HG03575 (cell line): ENCODE data around the gene SPINK1.
"Not testable (repeated sequence)": the region's sequence is repeated elsewhere in the genome, so short reads cannot be mapped to it uniquely, and the experiment has no call there.

ENCODE experiments used
- ATAC-seq: cut with Tn5 transposase; IDR thresholded peaks from one replicate; pipeline ENCODE4 v1.9.1; 2021; ENCODE audit not compliant: unreplicated experiment, insufficient number of reproducible peaks, low FRiP score; ENCODE audit errors: extremely low read depth

The SPINK1 gene

DNA sequence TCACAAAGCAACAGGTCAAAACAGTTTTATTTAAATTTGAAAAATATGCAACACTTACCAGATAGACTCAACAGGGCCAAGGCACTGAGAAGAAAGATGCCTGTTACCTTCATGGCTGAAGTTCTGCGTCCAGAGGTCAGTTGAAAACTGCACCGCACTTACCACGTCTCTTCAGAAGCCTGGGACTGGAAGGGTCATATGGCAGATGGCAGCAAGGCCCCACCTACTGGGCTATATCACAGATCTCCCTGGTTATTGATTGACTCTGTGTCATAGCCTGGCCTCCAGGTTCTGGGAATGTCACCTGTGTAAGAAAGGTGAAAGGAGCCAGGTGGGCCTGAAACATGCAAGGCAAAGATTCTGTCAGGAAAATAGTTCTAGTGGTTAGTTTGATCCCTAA, at the start of gene SPINK1:
Gene SPINK1 (minus strand): TSS at position 207 of the 400 bp plus-strand sequence. CDS start 94 bp downstream, at position 113.
- no peak for ATAC-seq

GRCh38 chr5:147880487-147880886, 49.0 kb upstream of the SPINK1 start:
- no peak for ATAC-seq

DNA sequence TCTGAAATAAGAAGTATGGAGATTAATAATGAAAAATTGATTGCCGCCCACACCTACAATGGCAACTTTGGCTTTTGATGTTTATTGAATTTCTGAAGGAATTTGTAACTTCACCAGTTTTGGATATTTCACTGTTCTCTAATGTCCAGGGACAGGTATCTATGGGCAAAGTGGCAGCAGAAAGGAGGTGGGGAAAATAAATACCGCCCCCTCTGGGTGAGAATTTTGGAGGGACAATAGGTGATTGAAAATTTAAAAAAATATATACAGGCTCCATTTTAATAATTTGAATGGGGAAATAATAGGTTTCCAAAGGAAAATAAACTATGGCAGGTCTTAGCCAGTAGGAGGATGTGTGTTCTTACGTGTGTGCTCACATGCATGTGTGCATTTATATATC, 48.3 kb upstream of the SPINK1 start:
- no peak for ATAC-seq

DNA sequence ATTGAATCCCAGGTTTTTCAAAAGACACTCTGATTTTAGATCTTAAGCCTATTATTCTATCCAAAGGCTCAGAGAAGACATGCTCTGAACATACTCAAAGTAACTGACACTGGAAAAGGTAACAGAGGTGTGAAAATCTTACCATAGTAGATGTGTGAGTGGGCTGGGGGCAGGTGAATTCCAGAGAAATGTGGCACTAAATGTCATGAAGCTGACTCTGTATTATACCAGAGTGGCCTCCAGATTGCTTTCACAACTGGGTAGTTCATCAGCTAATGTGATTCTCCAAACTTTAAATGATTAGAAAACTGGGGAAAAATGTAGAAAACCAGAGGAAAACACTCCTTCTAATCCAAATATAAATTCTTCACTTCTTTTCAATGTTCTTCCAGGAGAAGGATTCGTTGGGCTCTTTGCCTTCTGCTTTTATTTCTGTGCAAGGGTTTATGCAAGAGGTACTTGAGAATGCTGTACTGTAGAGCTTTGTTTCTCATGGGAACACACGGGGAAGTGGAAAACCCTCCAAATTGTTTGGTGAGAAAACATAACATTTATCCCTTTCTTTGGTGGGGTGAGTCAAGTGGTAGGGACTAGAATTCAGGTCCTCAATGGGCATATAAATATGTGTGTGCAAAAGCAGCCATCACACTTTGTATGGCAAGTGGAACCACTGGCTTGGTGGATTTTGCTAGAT, 46.7 kb upstream of the SPINK1 start, which contains the start of gene SCGB3A2:
Gene SCGB3A2 (plus strand): TSS at position 646 of the 694 bp plus-strand sequence. CDS start 93 bp downstream, outside the sequence.
- no peak for ATAC-seq

GRCh38 chr5:147876626-147877025, 45.2 kb upstream of the SPINK1 start:
- ATAC-seq: no peak

GRCh38 chr5:147876141-147876540, 44.7 kb upstream of the SPINK1 start:
- ATAC-seq: no peak

DNA sequence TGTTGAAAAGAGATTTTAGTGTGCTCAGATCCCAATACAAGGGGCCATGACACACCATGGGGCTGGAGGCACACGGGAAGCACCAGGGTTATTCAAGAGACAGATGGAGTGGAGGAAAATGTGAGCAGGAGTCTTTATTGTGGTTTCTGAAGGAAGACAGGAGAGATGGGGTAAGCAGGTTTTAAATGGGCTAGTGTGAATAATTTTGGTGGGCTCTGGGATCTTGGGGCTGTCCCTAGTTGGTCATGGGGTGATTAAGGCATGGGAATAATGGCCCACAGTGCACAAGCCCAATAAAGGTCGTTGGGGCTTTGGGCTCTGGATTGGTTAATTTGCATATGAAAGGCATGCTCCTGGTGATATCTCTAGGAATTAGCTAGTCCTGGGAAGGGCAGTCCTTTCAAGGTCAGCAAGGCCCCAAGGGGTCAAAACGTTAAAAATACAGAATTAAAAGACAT, 43.5 kb upstream of the SPINK1 start:
- ATAC-seq: no peak

DNA sequence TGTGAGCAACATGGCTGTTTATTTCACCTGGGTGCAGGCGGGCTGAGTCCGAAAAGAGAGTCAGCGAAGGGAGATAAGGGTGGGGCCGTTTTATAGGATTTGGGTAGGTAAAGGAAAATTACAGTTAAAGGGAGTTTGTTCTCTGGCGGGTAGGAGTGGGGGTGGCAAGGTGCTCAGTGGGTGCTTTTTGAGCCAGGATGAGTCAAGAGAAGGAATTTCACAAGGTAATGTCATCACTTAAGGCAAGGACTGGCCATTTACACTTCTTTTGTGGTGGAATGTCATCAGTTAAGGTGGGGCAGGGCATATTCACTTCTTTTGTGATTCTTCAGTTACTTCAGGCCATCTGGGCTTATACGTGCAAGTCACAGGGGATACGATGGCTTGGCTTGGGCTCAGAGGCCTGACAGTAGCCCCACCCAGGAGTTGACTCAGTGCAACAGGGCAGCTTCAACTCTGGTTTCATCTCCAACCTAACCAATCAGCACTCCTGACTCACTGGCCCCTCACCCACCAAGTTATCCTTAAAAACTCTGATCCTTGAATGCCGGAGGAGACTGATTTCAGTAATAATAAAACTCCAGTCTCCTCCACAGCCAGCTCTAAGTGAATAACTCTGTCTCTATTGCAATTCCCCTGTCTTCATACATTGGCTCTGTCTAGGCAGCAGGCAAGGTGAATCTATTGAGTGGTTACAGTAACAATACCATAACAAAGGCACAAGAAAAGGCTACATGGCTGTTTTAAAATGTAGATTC, 42.8 kb upstream of the SPINK1 start:
- not testable (repeated sequence) for ATAC-seq

GRCh38 chr5:147872744-147873435, 41.4 kb upstream of the SPINK1 start:
- not testable (repeated sequence) for ATAC-seq

- ATAC-seq: not testable (repeated sequence)
Observed at GRCh38 chr5:147871980-147872549, 40.6 kb upstream of the SPINK1 start.

- not testable (repeated sequence) for ATAC-seq
Observed at GRCh38 chr5:147869892-147870291, 38.4 kb upstream of the SPINK1 start.

DNA sequence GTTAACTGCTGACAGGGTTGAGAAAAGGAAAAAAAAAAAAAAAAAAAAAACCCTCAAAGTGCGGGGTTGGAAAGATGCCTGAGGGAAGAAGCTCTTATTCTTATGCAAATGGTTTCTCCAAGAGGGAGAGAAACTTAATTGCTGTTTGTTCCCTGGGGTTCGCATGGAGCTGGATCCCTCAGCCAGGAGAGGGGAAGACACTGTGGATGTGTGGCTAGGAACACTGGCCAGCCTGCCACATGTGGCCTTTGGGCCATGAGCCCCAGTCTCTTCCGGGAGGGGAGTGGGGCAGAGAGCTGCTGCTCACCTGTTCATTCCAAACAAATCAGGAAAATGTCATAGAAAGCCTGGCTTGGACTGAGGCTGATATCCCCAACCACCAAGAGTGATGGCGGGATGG, 37.6 kb upstream of the SPINK1 start:
- ATAC-seq: no peak

- no peak for ATAC-seq
Observed at GRCh38 chr5:147863454-147864158, 32.1 kb upstream of the SPINK1 start.

DNA sequence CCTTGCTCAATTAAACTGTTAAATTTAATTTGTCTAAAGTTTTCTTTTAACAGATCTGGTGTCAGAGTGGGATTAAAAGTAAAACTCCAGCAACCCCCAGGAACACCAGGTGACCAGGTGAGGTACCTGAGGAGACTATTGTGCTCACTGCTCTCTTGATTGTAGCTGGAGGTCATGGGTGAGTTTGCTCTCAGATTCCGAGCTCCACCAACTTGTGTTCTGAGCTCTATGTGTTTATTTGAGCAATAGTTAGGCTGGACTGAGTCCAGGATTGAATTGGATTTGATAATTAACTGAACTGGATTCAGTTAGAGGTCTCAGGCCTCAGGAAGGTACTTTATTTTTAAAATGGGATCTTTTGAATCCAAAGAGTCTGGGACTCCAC, 29.2 kb upstream of the SPINK1 start:
- ATAC-seq: no peak

DNA sequence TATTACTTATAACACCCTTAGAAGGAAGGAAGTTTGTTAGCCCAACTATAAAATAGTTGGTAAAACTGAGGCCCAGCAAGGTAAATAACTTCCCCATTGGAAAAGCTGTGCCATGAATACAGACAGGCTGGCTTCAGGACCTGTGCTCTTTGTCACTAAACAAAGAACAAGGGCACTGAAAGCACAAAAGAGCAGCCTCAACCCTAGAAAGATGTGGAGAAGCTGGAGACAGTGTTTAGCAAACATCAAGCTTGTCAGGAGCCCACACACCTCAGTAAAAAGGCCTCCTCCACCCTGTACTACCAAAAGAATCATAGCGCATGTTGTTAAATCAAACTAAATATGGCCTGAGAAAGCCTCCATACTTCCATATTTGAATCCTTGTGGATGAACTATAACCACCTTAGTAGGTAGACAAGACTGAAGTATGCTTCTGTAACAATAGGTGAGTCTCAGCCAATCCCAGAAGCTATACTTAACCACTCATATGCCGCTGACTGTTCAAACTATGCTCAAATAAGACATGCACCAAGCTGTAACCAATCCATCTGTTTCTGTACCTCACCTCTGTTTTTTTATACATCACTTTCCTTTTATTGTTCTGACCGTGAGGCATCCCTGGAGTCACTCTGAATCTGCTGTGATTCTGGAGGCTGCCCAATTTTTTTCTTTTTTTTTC, 28.6 kb upstream of the SPINK1 start:
- no peak for ATAC-seq

DNA sequence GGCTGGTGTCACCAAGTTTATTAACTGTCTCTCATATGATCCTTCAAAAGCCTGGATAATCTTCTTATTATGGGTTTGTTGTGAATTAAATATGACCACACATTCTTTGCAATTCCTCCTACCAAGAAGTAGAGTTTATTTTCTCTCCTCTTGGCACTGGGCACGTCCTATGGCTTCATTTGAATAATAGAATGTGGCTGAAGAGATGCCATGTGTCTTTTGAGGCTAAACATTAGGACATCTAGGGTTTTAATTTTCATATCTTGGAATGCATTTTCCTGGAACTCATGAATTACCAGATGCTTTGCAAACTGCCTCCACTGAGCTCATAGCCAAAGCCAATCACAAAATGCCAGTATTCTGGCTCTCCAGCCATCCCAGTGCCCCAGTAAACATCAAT, 27.1 kb upstream of the SPINK1 start:
- no peak for ATAC-seq

- peak; percentile 54 for ATAC-seq
Observed at GRCh38 chr5:147857302-147858129, 26.0 kb upstream of the SPINK1 start.
